Subcutaneous adipose tissue (tissue), 4 donors: ENCODE data around the gene PLS1. TPM values are rescaled to one million over a fixed set of nuclear protein-coding genes. Genes with fewer than 3 reads are reported as not detected.

Experiments used
- small RNA-seq: library from RNA; depleted of rRNA; stranded (forward); fragments of <200 nt; gene quantifications from one replicate; pipeline ENCODE3, GENCODE V24; 2016
- total RNA-seq, 4 donors: library from RNA; depleted of rRNA; stranded (reverse); fragments of >200 nt; gene quantifications; one replicate each; pipeline ENCODE4 v1.1.0, GENCODE V29; 2016
- TF ChIP-seq, protein P1 (sequence below): fragments of 450-650 bp; IDR thresholded peaks from one replicate; pipeline ENCODE4 v1.5.1; 2016; ENCODE audit warnings: low read depth, mild to moderate bottlenecking, control low read depth, antibody characterized with exemption, moderate library complexity

Gene PLS1
- total RNA-seq, 4 donors from 2014 or later = 0.88 to 2.9 (median 2.4) TPM; not detected in 1

DNA sequence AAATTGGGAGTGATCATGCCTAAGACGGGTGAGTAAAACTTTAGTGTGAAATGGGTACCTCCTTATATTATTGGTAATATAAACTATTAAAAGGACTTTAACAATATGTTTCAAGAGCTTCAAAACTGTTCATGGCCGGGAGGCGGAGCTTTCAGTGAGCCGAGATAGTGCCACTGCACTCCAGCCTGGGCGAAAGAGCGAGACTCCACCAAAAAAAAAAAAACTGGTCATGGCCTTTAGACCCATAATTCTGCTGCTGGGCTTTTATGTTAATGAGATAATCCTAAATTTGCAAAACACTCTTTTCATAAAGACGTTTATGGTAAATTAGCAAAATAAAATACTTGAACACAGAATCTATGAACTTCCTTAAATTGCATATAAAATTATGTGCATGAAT is 150.5 kb downstream of the PLS1 start:
- TF ChIP-seq, protein P1, sequence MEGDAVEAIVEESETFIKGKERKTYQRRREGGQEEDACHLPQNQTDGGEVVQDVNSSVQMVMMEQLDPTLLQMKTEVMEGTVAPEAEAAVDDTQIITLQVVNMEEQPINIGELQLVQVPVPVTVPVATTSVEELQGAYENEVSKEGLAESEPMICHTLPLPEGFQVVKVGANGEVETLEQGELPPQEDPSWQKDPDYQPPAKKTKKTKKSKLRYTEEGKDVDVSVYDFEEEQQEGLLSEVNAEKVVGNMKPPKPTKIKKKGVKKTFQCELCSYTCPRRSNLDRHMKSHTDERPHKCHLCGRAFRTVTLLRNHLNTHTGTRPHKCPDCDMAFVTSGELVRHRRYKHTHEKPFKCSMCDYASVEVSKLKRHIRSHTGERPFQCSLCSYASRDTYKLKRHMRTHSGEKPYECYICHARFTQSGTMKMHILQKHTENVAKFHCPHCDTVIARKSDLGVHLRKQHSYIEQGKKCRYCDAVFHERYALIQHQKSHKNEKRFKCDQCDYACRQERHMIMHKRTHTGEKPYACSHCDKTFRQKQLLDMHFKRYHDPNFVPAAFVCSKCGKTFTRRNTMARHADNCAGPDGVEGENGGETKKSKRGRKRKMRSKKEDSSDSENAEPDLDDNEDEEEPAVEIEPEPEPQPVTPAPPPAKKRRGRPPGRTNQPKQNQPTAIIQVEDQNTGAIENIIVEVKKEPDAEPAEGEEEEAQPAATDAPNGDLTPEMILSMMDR = no peak

DNA sequence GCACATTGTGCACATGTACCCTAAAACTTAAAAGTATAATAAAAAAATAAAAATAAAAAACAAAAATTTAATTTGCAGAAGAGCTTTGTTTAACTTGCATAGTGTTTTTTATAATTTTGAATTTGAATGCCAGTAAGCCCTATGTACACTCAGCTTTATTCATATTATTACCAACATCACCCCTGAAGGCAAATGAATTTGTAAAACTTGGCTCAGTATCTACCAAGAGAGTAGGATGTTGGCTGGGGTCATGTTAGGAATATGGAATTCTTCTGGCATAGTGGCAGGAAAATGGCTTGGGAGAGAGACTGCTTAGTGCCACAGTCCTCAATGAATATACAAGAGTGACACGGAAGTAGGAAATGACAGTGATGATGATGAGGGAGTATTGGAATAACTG is 158.3 kb downstream of the PLS1 start:
- TF ChIP-seq, protein P1 = no peak

Small RNA genes within 50 kb of the gene (small RNA-seq; reads per million reads assigned to genes)
- not detected for gene RNA5SP143

Other genes with a start within 250 kb of the PLS1 start
- gene XRN1, start 148.4 kb upstream of the PLS1 start, total RNA-seq = 10 to 100 TPM; 49.6 to 83.3 (median 58.9) TPM
- 10 to 100 TPM; 22.6 to 51.5 (median 24.9) TPM for gene ATR, start 17.7 kb upstream of the PLS1 start, total RNA-seq
- 10 to 100 TPM in 3 of 4 donors, 1 to 10 TPM in 1; 8.3 to 16.5 (median 13.3) TPM for gene TRPC1, start 127.6 kb downstream of the PLS1 start, total RNA-seq